Aorta (tissue), 5 donors: ENCODE data around the gene FGL2. TPM values are rescaled to one million over a fixed set of nuclear protein-coding genes. Genes with fewer than 3 reads are reported as not detected.

ENCODE experiments used
- ATAC-seq: fragments of 200-7000 bp; cut with Tn5 transposase; one replicate; pipeline ENCODE4 v1.9.1; 2022; ENCODE audit warnings: moderate library complexity; ENCODE audit not compliant: low FRiP score
- DNase-seq, 2 donors: peaks; one replicate each; pipeline ENCODE4 v3.0.0-alpha.2; 2020
- H3K27ac ChIP-seq, 2 donors: one replicate each; pipeline ENCODE4 v1.5.1; 2013; ENCODE audit warnings: low read length in 2 of 2, mild to moderate bottlenecking in 2 of 2, moderate library complexity in 2 of 2, control low read depth in 1 of 2, inconsistent platforms in 1 of 2, low read depth in 1 of 2
- H3K27me3 ChIP-seq, 2 donors: one replicate each; pipeline ENCODE4 v1.6.1; 2013; ENCODE audit warnings: control low read depth in 1 of 2, low read length in 1 of 2, mild to moderate bottlenecking in 1 of 2, moderate library complexity in 1 of 2; ENCODE audit not compliant: insufficient read depth in 2 of 2, control insufficient read depth in 1 of 2
- H3K36me3 ChIP-seq, 2 donors: one replicate each; pipeline ENCODE4 v1.6.1; 2013; ENCODE audit warnings: control low read depth in 1 of 2, low read length in 1 of 2, mild to moderate bottlenecking in 1 of 2; ENCODE audit not compliant: insufficient read depth in 2 of 2, control insufficient read depth in 1 of 2
- H3K4me1 ChIP-seq, 2 donors: one replicate each; pipeline ENCODE4 v1.6.1; 2013; ENCODE audit warnings: low read length in 2 of 2, control low read depth in 1 of 2, mild to moderate bottlenecking in 1 of 2, moderate library complexity in 1 of 2; ENCODE audit not compliant: insufficient read depth in 2 of 2, control insufficient read depth in 1 of 2
- H3K4me3 ChIP-seq, 2 donors: one replicate each; pipeline ENCODE4 v1.5.1; 2013; ENCODE audit warnings: low read length in 2 of 2, control low read depth in 1 of 2, mild to moderate bottlenecking in 1 of 2
- H3K9me3 ChIP-seq: one replicate; pipeline ENCODE4 v1.6.1; 2013; ENCODE audit warnings: mild to moderate bottlenecking, low read length; ENCODE audit not compliant: control insufficient read depth
- WGBS, 2 donors: extraction: QIAGEN DNeasy Blood & Tissue Kit; methylation state at CpG; one replicate each; pipeline ENCODE4 v1.1.7; 2013; 5-methylcytosine and 5-hydroxymethylcytosine counted together
- intact Hi-C, 2 donors: fragments of 100-400 bp; cut with DNase I; formaldehyde crosslinking; loops; one replicate each; pipeline versions ENCODE4 v1.14.2 to v1.15.0; 2022
- long read RNA-seq, 2 donors: library from polyadenylated mRNA; unstranded; transcript quantifications; one replicate each; pipeline ENCODE4 v2.0.0, GENCODE V29; 2020 to 2021
- polyA plus RNA-seq, 2 donors: library from polyadenylated mRNA; stranded (reverse); fragments of 200-250 nt; gene quantifications; one replicate each; pipeline ENCODE4 v1.2.3, GENCODE V29; 2013
- total RNA-seq, 2 donors: library from RNA; stranded (reverse); fragmentation: NEBNext Ultra II Directional; extraction: Animal tissue kit (Norgen Biotek cat#: 25700); gene quantifications; one replicate each; pipeline ENCODE4 v1.2.1, GENCODE V29; 2021
- donor health status: healthy with polysubstance abuse.
- donor health status: Bipolar disorder and iron deficiency.
- donor health status: DM: no; HTN: no; CAD: no.
- donor health status: DM: no; HTN: no; CAD: no.
- donor health status: DM: yes; HTN: yes; CAD: no.

Gene FGL2
- 100 to 1,000 TPM; 208 to 246 TPM for total RNA-seq
- polyA plus RNA-seq, result 100 to 1,000 TPM; 104 to 117 TPM
- long read RNA-seq, donor 1, full-length matches to known transcripts, result 1,149 of 1,160 reads
- long read RNA-seq, donor 1, partial matches to known transcripts, result 0 of 1,160 reads
- long read RNA-seq, donor 1, other reads (novel, unspliced or antisense), result 11 of 1,160 reads
- long read RNA-seq, donor 2, full-length matches to known transcripts, result 42 of 54 reads
- long read RNA-seq, donor 2, partial matches to known transcripts, result 0 of 54 reads
- long read RNA-seq, donor 2, other reads (novel, unspliced or antisense), result 12 of 54 reads

DNA sequence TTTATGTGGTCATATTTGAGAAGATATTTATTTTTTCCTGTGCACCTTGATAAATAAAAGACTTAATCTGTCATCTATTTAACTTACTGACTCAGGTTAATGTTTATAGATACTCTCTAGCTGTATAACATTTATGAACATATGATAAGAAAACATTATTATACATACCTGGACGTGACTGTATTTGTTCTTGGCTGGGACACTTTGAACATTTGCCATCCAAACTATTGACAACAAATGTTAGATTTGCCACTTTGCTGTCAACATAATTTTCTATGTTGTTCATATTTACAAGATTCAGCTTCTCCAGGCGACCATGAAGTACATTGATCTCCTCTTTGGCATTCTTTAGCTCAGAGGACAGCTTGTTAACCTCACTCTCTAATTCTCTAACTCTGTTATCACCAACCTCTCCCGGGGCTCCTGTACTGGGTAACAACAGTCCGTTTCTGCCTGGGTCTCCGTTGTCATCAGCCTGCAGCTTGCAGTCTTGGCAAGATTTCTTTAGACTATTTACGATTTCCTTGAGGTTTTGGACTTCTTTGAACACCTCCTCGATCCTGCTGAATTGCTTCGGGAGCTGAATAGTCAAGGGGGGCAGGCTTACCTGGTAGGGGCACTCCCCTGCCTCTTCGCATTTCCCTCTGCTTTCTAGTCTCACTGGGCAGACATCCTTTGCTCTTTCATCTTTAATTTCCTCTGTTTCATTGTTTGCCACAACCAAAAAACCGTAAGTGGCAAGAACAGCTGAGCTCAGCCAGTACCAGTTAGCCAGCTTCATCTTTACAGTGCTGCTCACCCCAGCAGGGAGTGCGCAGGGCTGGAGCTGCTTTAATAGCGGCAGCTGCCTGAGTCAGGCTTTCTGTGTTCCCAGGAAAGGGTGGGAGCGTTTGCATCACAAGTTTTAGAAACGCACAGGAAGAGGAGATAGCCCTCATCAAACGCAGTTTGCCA, at the start of gene FGL2:
Gene FGL2 (minus strand): TSS at position 807 of the 954 bp plus-strand sequence. CDS start 26 bp downstream, at position 781.
- H3K27me3 ChIP-seq, result no peaks in the 10 kb centered on the region
- H3K9me3 ChIP-seq, result no peaks in the 10 kb centered on the region
- H3K4me3 ChIP-seq, result peak within 1 kb of the TSS; percentile 84 to 98
- H3K4me1 ChIP-seq, result peaks cover 0 to 2% of the 10 kb centered on the region in 2 donors
- 0 to 1% methylated on average over 15 of the region's 15 CpGs for WGBS, 2 donors
- peak; percentile 85 to 91 for DNase-seq
- peak within 1 kb of the TSS; percentile 33 to 95 for H3K27ac ChIP-seq
- H3K36me3 ChIP-seq, result no peaks in the 10 kb centered on the region
- ATAC-seq, result peak; percentile 93
- intact Hi-C loops, result loop anchor here in 1 of 2 donors (5.0 kb wide), 1 partner anchor 43 kb away; no protein-coding TSS in a partner anchor

DNA sequence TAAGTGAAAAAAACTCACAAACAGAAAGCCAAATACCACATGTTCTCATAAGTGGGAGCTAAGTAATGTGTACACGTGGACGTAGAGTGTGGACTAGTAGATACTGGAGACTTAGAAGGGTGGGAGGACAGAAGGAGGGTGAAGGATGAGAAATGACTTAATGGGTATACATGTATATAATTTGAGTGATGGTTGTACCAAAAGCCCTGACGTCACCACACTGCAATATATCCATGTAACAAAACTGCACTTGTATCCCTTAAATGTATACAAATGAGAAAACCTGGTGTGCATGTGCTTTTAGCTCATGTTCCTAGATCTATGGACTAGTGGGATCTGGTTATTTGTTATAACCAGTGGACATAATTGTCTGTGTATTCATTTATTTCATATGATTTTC, 48.5 kb upstream of the FGL2 start:
- no peak for ATAC-seq
- Histone ChIP-seq H3K27ac (no peak overlapping the region), H3K27me3 (no peaks in the 10 kb centered on the region), H3K4me1 (peaks cover 3 to 4% of the 10 kb centered on the region in 2 donors), H3K36me3 (no peaks in the 10 kb centered on the region), H3K4me3 (no peak overlapping the region), H3K9me3 (no peaks in the 10 kb centered on the region)
- no peak for DNase-seq
- WGBS, 2 donors, result 79 to 89% methylated on average over 3 of the region's 3 CpGs
- intact Hi-C loops, result loop anchor here (5.0 to 10.0 kb wide), 3 partner anchors 79 to 123 kb away; partner anchors contain the start of gene CCDC146 (in 1 of the 2)

GRCh38 chr7:77247206-77247850, 47.7 kb upstream of the FGL2 start:
- intact Hi-C loops, result loop anchor here (2.0 to 10.0 kb wide), 4 partner anchors 80 to 123 kb away; partner anchors contain the start of gene CCDC146 (in 1 of the 2)
- 34 to 36% methylated on average over 3 of the region's 3 CpGs for WGBS, 2 donors
- Histone ChIP-seq H3K36me3 (no peaks in the 10 kb centered on the region), H3K9me3 (no peaks in the 10 kb centered on the region), H3K4me1 (peaks cover 3 to 4% of the 10 kb centered on the region in 2 donors), H3K27me3 (no peaks in the 10 kb centered on the region), H3K4me3 (no peak overlapping the region), H3K27ac (no peak overlapping the region)
- DNase-seq (peak; percentile 75 to 90), ATAC-seq (no peak)

- Histone ChIP-seq H3K4me1 (peaks cover 3 to 4% of the 10 kb centered on the region in 2 donors), H3K4me3 (no peak overlapping the region), H3K27ac (peak overlapping the region in 1 of 2 donors; percentile 63), H3K36me3 (no peaks in the 10 kb centered on the region), H3K27me3 (no peaks in the 10 kb centered on the region), H3K9me3 (no peaks in the 10 kb centered on the region)
- DNase-seq, result no peak
- intact Hi-C loops, result loop anchor here (2.0 to 10.0 kb wide), 4 partner anchors 81 to 121 kb away; partner anchors contain the start of gene CCDC146 (in 1 of the 2)
- 69% methylated on average over 5 of the region's 5 CpGs for WGBS, 2 donors
- ATAC-seq, result no peak
These were observed 46.5 kb upstream of the FGL2 start for GRCh38 chr7:77246026-77246640.

DNA sequence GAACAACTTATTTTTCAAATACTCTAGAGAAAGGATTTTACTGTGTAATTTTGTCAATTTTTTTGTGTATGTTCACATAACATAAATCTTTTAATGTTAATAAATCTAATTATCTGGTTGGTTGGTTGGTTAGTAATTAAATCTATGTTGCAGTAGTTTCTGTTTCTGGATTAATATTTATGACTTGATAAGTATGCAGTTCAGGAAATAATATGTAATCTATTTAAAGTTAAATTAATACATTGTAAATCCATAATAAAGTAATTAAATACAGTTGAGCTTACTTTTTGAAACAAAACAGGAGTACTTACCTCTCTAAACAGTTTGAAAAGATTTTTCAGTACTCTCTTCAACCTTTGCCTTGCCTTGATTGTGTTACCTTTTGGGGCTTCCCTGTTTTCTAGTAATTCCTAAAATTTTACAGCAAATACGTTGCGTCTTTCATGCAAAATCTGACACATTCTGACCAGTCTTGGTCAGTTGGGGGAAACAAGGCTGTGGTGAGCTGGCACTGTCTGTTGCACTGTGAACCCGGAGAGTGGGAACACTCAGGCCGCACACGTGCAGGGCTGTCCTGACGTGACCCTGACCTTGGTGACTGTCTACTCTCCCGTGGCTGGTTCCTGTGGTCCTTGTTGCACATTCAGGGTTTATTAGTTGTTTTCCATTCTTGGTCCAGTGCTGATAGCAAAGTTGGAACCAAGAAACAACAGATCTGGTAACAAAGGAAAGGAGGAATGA, 45.6 kb upstream of the FGL2 start:
- DNase-seq, result peak in 1 of 2 donors; percentile 61
- Histone ChIP-seq H3K27ac (peak overlapping the region in 1 of 2 donors; percentile 52), H3K36me3 (no peaks in the 10 kb centered on the region), H3K27me3 (no peaks in the 10 kb centered on the region), H3K9me3 (no peaks in the 10 kb centered on the region), H3K4me1 (peaks cover 2 to 3% of the 10 kb centered on the region in 2 donors), H3K4me3 (no peak overlapping the region)
- ATAC-seq, result no peak
- intact Hi-C loops, result loop anchor here (5.0 to 10.0 kb wide), 3 partner anchors 82 to 120 kb away; partner anchors contain the start of gene CCDC146 (in 1 of the 2)
- 26 to 41% methylated on average over 7 of the region's 7 CpGs for WGBS, 2 donors

GRCh38 chr7:77244222-77244934, 44.8 kb upstream of the FGL2 start:
- ATAC-seq (no peak), DNase-seq (no peak)
- Histone ChIP-seq H3K27ac (peak overlapping the region; percentile 49 to 76), H3K27me3 (no peaks in the 10 kb centered on the region), H3K9me3 (no peaks in the 10 kb centered on the region), H3K4me3 (no peak overlapping the region), H3K4me1 (peaks cover 2 to 3% of the 10 kb centered on the region in 2 donors), H3K36me3 (no peaks in the 10 kb centered on the region)
- WGBS, 2 donors, result 88 to 91% methylated on average over 6 of the region's 6 CpGs
- intact Hi-C loops, result loop anchor here in 1 of 2 donors (5.0 to 10.0 kb wide), 2 partner anchors 47 to 120 kb away; partner anchors contain the start of genes CCDC146 and FGL2

DNA sequence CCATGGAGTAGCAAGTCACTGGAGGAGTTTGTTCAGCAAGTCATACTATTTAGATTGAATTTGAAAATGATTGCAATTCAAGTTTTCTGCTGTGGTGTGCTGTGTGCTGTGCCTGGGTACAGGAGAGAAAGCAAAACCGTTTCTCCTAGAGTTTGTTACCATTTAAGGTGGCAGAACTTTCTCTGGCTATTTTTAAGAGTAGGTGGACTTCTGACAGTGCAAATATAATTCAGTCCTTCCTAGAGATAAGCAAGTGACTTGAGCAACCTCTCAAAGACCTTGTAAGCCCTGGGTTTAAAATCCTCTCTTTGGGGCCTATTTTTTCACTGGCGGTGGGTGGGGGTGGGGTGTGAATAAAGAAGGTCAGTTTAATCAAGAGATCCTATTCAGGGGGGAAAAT, 42.9 kb upstream of the FGL2 start:
- Histone ChIP-seq H3K36me3 (no peaks in the 10 kb centered on the region), H3K4me1 (peaks cover 7 to 8% of the 10 kb centered on the region in 2 donors), H3K9me3 (no peaks in the 10 kb centered on the region), H3K4me3 (peak overlapping the region in 1 of 2 donors; percentile 26), H3K27me3 (no peaks in the 10 kb centered on the region), H3K27ac (peak overlapping the region; percentile 67 to 95)
- DNase-seq (no peak), ATAC-seq (peak; percentile 65)
- intact Hi-C loops, result loop anchor here in 1 of 2 donors (5.0 to 10.0 kb wide), 2 partner anchors 45 to 118 kb away; partner anchors contain the start of genes CCDC146 and FGL2
- 6 to 10% methylated on average over 2 of the region's 2 CpGs for WGBS, 2 donors
